Islet precursor cell (in vitro differentiated cells): ENCODE measurements around the gene CNPPD1.

Experiments used
- DNase-seq: peaks from one replicate; pipeline ENCODE4 v3.0.0-alpha.2; 2018

Gene CNPPD1

DNA sequence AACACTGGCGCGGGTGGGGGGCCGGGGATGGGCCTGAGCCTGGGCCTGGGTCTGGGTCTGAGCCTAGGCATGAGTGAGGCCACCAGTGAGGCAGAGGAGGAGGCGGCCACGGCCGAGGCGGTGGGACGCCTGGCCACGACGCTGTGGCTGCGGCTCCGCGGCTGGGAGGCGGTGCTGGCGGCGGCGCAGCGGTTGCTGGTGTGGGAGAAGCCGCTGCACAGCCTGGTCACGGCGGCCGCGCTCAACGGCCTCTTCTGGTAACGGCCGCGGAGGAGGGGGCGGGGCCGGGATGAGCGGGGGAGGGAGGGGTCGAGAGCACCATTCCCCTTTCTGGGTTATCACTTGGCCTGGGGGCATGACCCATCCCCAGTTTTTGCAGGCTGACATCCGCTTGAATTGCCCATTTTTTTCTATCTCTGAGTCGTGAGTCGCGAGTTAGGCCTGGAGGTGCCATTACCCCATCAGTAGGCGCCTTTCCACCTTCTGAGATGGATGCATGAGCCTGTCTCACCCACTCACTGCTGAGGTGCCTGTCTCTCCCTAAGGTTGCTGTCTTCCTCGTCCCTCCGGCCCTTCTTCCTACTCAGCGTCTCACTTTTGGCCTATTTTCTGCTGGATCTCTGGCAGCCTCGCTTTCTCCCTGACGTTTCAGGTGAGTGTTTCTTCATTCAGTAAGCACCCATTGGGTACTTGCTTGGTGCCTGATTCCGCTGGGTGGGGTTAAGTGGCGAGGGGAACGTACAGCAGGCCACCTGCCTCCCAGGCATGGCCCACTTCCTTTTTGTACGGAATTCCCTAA lies 1.9 kb upstream of the CNPPD1 start:
- DNase-seq, result no peak

DNA sequence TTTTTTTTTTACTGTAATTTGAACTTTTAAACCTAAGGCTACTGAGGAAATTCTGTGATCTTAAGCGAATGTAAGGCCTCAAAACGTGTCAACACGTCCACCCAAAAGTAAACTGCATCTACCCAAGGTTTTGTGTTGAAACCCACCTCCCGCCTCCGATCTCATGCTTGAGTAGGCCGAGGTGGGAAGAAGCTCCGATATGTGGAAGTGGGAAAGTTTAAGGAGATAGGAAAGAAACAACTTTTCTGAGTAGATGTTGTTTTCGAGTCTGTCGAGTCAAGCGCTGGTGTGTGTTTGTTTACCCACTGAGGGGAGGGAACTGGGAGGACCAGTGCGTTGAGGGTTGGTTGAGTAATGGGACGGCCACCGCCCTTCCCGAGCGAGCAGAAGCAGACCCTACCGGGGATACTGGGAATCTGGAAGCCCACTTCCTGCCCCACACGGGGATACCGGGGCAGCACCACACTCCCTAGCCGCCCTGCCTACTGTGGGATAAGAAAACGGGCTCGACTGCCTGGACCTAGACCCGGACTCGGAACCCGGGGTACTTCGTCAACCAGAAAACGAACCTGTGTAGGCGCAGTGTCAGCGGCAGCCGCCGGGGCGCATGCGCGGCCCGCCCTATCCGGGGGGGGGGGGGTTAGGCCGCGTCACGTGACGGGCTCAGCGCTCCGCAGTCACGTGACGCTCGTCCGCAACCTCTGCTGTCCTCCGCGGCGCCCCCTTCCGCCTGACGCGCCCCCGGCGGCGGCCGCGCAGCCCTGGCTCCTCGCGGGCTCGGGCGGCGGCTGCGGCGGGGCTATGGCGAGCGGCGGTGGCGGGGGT lies 1.0 kb upstream of the CNPPD1 start, which contains the start of gene RETREG2:
Gene RETREG2 (plus strand): TSS at position 724 of the 825 bp plus-strand sequence. CDS start 78 bp downstream, at position 802.
- DNase-seq, result peak; percentile 95

DNA sequence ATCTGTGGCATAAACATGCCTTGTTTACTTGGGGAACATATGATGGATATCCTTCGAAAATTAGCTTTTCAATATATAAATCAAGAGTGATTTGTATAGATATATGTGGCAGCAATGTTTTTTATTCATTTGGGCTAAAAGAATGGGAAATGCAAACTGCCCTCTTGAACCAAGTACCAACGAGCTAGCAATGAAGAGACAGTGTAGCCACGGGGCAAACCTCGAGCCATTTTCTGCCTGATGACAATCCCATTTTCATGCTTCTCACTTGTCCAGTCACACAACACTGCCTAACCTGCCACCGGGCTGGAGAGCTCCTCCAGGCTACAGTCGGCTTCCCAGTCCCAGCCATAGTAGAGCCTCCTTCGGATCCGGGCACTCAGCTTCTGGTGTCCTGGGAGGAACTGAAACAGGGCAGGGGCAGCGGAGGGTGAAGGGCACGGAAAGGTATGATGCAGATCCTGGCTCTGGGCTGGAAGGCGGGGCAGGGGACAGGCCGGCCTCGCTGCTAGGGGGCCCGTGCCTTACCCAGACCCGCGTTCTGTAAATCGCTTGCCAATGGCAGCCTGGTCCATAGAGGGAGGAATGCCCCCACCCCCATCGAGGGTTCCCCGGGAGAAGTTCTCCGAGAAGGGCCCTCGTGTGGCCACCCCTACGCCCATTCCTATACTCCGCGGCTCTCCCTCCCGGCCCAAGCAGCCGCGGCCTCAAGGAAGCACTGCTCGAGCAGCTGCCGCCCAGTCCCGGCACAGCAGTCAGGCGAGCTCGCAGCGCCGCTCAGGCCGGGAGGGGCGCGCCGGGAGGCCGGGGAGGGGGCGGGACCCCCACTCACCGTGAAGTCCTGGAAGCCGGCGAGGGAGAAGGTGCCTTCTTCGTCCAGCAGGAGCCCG lies 552 bp downstream of the CNPPD1 start:
- no peak for DNase-seq

DNA sequence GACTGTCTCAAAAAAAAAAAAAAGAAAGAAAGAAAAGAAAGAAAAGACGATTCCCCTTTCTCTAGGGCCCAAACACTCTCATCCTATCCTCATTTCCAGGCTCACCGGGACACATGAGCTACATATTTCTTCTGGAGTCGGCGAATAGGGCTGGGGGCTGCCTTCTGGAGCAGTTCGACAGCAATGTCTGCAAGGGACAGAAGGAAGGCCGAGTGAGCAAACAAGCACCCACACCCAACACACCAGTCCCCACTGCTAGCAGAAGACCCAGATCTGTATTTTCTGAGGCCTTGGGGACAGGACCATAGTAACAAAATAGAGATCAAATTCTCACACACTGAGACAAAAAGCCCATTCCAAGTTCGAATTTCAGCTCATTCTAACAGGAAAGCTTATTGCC lies 1.2 kb downstream of the CNPPD1 start:
- no peak for DNase-seq

DNA sequence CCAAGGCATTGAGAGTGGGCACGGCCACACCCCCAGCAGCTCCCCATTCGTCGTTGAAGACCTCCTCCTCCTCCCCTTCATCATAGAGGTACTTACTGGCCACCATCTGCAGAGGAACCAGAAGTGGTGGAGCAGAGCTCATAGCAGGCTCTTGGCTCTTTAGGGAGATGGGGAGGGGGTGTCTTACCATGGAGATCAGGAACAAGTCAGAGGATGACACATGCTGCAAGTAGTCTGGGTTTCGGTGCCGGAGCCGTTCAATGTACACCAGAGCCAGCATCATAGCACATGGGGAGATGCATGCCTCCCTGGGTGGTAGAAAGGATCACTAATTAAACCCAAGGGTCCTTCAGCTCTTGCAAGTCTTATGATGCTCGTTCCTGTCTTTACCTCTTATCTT lies 1.9 kb downstream of the CNPPD1 start:
- no peak for DNase-seq

DNA sequence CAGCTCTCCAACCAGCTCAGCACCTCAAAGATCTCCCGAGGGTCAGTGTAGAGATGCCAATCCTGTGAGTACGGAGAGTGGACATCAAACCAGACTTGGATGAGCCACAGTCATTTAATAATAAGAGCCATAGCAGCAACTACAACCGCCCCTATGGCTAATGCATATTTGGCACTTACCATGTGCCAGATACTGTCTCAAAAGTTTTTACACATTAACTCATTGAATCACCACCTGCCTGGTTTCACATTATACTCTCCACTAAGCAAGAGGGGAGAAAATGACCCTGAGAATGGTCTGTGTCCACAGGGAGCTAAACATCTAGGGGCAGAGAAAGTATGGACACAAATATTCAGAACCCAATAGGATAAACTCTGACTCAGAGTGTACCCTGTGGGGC lies 2.6 kb downstream of the CNPPD1 start:
- no peak for DNase-seq

DNA sequence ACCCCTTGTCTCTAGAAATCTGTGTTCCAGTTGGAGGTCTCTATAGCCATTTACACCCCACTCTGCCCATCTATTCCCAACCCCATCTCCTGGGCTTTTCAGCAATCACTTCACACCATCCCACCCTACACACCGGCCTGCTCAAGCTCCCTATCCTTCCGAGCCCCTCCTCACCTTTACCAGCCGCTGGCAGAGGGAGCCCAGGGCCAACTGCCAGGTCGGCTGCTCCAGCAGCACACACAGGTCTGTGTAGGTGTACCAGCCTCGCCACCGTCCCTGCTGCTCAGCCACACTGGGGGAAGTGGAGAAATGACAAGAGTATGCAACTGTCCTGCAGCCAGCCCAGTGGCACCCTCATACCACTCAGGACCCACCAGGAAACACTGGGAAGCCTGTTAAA lies 3.5 kb downstream of the CNPPD1 start:
- DNase-seq, result no peak

DNA sequence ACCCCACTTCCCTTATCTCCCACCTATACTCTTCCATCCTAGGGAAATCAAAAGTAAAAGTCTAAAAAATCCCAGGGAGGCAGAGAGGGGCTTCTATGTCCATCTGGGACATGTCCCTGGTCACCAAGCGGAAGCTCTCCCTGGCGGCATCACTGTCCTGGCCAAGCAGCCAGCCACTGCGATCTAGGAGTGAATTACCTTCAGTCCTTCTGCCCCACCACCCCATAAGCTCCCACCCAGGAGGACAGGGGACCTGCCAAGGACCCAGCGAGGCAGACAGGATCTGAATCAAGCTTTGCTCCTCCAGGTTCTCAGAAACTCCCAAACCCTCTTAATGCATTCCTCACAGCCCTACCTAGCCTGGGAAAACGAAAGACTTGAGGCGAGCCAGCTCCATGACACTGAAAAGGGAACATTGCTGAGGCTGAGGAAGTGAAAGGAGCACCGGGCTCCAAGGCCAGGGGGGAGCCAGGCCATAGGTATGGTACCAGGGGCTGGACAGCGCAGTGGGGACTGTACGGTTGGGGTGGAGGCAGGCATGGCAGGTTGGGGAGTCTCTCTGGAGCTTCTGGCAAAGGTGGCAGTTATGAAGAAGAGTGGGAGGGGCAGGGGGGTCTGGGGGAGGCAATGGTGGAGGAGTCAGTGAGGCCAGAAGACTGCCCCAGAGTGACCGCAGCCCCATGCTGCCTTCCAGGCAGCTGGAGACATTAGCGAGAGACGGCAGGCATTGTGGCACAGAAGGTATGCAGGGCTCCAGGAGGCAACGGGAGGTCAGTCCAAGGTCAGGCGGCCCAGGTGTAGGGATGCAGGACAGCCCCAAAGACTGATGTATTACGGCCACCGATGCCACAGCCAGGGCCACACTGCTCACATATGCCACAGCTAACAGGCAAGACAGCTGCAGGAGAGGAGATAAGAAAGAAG lies 4.2 kb downstream of the CNPPD1 start:
- DNase-seq, result no peak

DNA sequence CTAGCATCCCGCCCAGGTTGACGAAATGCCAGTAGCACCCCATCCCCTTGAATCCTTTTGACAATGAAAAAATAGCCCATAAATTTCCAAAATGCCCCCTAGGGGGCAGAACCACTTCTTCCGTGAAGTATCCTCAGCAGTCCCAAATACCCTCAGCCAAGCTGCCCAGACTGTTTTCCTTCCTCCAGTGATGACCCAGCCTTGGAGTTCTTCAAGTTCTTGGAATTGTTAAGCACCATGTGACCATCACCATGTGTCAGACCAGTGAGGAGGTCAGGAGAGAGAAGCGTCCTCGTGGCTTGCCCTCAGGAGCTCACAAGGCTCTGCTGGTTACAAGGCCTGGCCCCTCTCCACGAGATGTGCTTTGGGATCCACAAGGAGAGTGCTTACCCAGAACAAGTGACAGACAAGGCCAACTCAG lies 5.5 kb downstream of the CNPPD1 start:
- peak; percentile 90 for DNase-seq

DNA sequence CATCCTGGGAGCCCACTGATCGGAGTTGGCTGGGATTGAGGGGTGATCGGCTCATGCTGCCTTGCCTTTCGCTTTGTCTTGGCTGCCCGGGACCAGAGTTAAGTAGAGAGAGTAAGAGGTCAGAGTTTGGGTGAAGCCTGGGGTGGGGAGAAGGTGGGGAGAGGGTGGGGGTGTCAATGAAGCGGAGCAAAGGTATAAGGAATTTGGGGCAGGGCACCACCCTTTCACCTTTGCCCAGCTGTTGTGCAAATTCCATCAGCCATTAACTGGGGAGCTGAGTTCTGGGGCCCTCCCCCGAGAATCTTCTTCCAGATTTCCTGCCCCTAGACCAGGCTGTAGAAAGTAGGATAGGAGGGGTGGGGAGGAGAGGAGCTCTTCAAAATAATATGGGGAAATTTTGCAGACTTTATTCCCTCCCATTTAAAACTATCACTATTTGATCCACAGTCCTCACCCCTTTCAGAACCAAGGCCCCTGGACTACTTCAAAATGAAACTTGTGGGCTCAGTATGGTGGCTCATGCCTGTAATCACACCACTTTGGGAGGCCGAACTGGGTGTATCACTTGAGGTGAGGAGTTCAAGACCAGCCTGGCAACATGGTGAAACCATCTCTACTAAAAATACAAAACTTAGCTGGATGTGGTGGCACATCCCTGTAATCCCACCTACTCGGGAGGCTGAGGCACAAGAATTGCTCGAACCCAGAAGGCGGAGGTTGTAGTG lies 6.6 kb downstream of the CNPPD1 start, which contains the start of gene SLC23A3:
Gene SLC23A3 (minus strand): TSS at position 100 of the 725 bp plus-strand sequence. CDS start 45 bp downstream, at position 55.
- DNase-seq, result no peak

DNA sequence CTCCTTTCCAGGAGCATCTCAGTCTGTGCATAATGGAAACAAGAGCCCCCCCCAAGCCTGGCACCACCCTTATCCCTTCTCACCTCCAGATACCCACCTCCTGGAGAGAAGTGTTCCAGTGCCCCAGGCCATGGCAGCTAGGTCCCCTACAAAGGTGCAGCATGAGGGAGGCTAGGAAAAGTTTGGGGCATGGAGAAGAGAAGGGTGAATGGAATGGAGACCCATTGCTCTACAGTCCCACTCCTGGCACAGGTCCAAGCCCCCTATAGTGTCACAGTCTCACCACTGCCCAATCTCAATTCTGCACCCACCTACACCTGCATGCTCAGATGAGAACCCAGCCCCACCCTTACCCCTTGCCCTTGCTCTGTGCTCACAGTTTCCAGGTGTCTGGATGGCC lies 7.8 kb downstream of the CNPPD1 start:
- no peak for DNase-seq

DNA sequence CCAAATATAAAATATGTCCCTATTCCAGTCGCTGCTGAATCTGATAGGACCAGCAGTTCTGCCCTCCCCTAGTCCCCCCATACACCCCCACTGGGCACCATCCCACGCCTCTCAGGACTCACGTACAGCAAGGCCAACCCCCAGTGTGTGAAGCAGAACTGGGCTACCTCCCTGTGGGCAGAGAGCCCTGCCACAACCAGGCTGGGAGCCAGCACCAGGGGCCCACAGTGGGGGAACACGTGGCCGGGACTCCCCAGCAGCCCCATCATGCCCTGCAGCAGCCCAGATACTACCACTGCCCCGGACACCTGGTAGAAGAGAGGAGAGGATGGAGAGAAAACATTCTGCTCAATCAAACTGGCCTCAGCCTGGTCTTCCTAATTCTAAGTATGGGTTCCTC lies 8.2 kb downstream of the CNPPD1 start:
- no peak for DNase-seq

DNA sequence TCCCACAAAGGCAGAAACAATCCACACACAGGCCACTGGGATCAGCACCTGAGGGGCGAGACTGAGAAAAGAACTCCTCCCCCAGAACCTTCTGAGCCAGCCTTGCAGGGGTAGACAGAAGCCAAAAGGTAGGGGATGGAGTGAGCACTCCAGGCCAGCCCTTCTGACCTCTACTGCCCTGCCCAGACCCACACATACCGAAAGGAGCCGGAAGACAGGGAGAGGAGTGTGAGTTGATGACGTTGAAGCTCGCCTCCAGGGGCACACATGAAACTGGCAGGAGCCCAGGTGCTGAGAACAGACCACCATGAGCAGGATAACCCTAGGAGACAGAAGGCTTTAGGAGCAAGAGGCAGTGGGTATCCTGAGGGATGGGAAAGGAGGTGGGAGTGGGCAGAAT lies 8.7 kb downstream of the CNPPD1 start:
- no peak for DNase-seq

DNA sequence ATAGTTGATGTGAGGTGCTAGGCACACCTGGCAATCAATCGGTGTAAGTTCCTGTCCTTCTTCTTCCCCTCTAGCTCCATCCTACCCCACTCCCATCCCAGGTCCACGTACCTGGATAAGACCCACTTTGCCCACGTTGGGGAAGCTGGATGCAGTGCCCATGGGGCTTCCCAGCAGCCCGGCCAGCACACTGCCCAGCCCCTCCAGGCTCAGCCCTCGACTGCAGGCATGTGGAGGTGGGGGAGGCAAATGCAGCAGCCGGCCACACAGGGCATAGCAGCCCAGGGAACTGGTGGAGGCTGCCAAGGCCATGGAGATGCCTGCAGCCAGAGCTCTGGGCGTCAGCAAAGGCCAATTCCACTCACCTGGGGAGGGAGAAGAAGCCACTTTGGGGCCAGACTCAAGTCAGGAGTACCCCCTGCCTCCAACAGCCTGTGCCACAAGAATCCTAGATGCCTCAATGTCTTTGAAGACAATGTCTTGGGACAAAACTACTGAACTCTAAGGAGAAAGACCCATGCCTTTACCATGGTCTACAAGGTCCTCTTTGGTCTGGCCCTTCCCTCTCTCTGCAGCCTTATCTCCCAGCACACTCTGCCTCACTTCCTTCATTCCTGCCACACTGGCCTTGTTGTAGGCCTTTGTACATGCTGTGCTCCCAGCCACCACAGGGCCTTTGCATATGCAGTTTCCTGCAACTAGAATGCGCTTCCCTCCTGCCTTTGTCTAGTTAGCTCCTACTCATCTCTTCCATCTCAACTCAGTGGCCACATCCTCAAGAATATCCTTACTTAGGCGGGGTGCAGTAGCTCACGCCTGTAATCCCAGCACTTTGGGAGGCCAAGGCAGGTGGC lies 11.4 kb downstream of the CNPPD1 start:
- no peak for DNase-seq

DNA sequence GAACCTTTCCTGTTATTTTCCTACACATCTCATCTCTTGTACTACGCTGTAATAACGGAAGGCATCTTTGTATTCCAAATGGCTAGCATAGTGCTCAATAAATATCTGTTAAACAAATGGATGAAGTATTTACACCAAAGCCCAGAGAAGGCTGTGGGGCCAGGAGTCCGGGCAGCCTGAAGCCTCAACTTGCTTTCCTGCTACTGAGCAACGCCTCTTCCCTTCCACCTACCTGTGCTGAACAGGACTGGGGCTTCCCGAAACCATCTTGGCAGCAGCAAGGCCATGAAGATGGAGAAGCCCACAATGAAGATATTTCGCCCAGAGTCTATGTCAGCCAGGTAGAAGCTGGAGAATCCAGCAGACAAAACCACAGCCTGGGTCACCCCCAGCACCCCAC lies 13.6 kb downstream of the CNPPD1 start:
- DNase-seq, result no peak

DNA sequence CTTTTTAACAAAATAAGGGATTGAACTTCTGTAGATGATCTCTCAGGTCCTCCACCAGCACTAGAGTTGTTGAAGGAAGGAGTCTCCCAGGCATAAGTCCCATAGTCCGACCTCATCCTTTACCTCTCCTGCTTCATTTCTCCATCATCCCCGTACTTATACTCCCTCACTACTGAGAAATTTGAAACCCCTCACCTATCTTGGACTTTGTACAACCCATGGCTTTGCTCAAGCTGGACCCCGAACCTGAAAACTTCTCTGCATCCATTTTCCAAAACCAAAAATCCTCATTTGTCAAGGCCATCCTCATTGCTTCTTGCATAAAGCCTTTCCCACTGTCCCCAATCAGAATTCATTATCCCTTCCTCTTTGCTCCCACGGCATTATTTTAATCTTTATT lies 15.6 kb downstream of the CNPPD1 start:
- no peak for DNase-seq

DNA sequence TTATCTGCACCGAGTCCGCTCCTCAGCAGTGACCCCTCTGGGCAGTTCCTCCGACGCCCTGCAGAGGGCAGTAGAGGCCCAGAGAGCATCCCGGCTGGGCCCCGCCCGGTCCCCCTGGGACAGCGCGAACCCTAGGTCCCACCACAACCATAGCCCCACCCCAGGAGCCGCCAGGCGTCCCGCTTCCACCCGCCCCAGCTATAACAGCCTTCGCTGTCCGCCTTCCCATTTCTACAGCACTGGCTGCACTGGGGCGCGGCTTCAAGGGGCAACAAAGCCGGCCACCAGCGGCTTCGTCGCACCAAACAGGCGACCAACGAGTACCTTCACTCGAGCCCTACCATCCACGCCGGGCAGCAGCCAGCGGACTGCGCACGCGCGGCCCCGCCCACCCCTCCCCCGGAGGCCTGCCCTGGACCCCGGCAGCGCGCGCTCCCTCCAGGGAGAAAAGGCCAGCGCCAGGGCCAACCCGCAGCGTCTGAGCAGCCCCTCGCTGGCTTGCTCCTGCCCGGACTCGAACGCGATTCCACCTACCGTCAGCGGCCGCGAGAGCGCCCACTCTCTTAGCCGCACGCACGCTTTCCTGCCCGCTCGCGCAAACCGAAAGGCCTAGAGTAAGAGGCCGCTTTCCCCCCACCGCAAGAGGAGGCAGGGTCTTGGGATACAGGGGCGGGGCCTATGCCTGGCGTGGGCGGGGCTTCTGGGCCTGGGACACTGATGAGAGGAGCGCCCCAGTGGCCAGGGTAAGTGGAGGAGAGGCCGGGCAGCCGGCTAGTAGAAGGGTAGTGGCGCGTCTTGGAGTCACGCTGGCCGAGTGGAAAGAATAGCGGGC lies 16.3 kb downstream of the CNPPD1 start, which contains the start of gene NHEJ1:
Gene NHEJ1 (minus strand): TSS at position 630 of the 832 bp plus-strand sequence. CDS start 2,453 bp downstream, outside the sequence.
- peak; percentile 98 for DNase-seq

DNA sequence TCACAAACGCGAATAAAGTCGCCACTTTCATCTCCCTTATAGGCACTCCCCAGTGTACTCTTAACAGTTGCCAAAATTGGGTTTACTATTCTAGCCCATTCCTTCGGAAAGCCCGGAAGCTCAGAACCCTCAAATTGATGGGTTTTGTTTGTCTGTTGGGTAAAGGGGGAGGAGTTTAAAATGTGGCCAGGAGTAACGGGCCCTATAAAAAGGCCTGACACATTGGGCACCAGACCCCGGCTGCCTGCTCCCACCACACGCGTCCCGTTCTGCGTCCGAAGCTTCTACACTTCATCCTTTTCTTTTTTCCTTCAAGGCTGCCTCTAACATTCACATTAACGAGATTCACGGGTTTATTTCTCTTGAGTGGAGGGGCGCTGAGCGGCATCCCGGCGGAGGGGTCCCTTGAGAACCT lies 16.9 kb downstream of the CNPPD1 start:
- DNase-seq, result no peak

DNA sequence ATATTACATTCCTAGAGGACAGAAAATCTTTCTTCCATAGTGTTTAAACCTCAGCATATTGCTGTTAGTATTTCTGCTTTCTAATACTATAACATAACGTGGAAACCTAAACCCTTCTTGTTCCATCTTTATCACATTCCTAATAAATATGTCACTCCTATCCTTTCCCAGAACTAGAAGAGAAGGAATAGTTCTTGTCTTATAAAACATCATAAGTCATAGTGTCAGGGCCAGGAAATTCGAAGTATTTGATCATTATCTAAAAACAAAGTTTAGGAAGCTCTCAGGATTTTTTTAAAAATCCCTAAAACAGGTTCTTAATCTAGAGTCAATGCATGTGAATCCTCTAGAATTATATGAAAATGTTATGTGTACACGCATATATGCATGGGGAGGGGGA lies 18.1 kb downstream of the CNPPD1 start:
- no peak for DNase-seq
